A673 (cell line): Measurements from ENCODE around the gene ANGPTL2. TPM values are rescaled to one million over a fixed set of nuclear protein-coding genes. Genes with fewer than 3 reads are reported as not detected.

Source experiments
- BruUV-seq: library from RNA; stranded (reverse); fragments of 400-500 nt; replicated peaks from 2 replicates; lab custom pipeline; 2021; lab: Mats Ljungman, UMichigan
- CTCF ChIA-PET: fragments of 300-600 bp; sonication (Branson Sonifier 250); formaldehyde crosslinking; loops from one replicate; lab custom pipeline; 2022; ENCODE audit warnings: antibody characterized with exemption; lab: Charles Lee
- POLR2A ChIA-PET: fragments of 300-600 bp; sonication (Branson Sonifier 250); formaldehyde crosslinking; loops from one replicate; lab custom pipeline; 2022; ENCODE audit warnings: antibody characterized with exemption; ENCODE audit not compliant: low non-redundant PET; lab: Charles Lee
- DNase-seq: peaks from one replicate; pipeline ENCODE4 v3.0.0-alpha.2; 2015; ENCODE audit warnings: low spot score
- H3K27ac ChIP-seq: fragments of 200-600 bp; sonication (generic); 2 replicates; pipeline ENCODE4 v1.5.1; 2016; ENCODE audit warnings: mixed run types, low read depth, mild to moderate bottlenecking, mixed read lengths, antibody characterized with exemption, low read length; ENCODE audit not compliant: poor library complexity, severe bottlenecking
- H3K27me3 ChIP-seq: fragments of 200-600 bp; sonication (generic); replicated peaks from 2 replicates; pipeline ENCODE4 v1.6.1; 2017; ENCODE audit warnings: mixed run types, low read depth, mild to moderate bottlenecking, mixed read lengths, antibody characterized with exemption, low read length; ENCODE audit not compliant: insufficient read depth, poor library complexity
- H3K36me3 ChIP-seq: fragments of 200-600 bp; sonication (generic); 2 replicates; pipeline ENCODE4 v1.6.1; 2016; ENCODE audit warnings: mixed run types, mild to moderate bottlenecking, mixed read lengths, antibody characterized with exemption, low read length; ENCODE audit not compliant: insufficient read depth, poor library complexity, severe bottlenecking
- H3K4me1 ChIP-seq: fragments of 200-600 bp; sonication (generic); 2 replicates; pipeline ENCODE4 v1.6.1; 2017; ENCODE audit warnings: mixed run types, mild to moderate bottlenecking, mixed read lengths, antibody characterized with exemption, low read length; ENCODE audit not compliant: insufficient read depth, poor library complexity, severe bottlenecking
- H3K4me3 ChIP-seq: fragments of 200-600 bp; sonication (generic); 2 replicates; pipeline ENCODE4 v1.5.1; 2016; ENCODE audit warnings: low read depth, mixed run types, mild to moderate bottlenecking, mixed read lengths, low read length; ENCODE audit not compliant: poor library complexity, severe bottlenecking
- H3K9me3 ChIP-seq: fragments of 200-600 bp; sonication (generic); 2 replicates; pipeline ENCODE4 v1.6.1; 2016; ENCODE audit warnings: mixed run types, low read depth, mild to moderate bottlenecking, mixed read lengths, antibody characterized with exemption, low read length; ENCODE audit not compliant: poor library complexity, severe bottlenecking
- CTCF ChIP-seq: fragments of 300-800, 200-600 bp; sonication (generic); conservative IDR thresholded peaks from 2 replicates; pipeline ENCODE4 v1.5.1; 2017; ENCODE audit warnings: low read depth, mild to moderate bottlenecking, antibody characterized with exemption, low read length, moderate library complexity, mixed read lengths
- EZH2 ChIP-seq: fragments of 200-600 bp; sonication (generic); IDR thresholded peaks from 2 replicates; pipeline ENCODE4 v1.6.1; 2017; ENCODE audit warnings: borderline replicate concordance, low read depth, mild to moderate bottlenecking, mixed read lengths, antibody characterized with exemption, low read length; ENCODE audit not compliant: poor library complexity, severe bottlenecking
- intact Hi-C: fragments of 100-400 bp; cut with micrococcal nuclease; formaldehyde crosslinking; loops from one replicate; pipeline ENCODE4 v1.10.0; 2022; ENCODE audit not compliant: unreplicated experiment
- total RNA-seq: library from RNA; stranded (reverse); gene quantifications from 2 replicates; pipeline ENCODE4 v1.2.3, GENCODE V29; 2021

ANGPTL2 gene
- total RNA-seq, 1 experiment from 2014 or later = 2.5 TPM

GRCh38 chr9:127131871-127132270, 9.4 kb upstream of the ANGPTL2 start:
- no peak for TF ChIP-seq EZH2
- TF ChIP-seq CTCF = no peak
- POLR2A ChIA-PET = no interaction called here
- Histone ChIP-seq H3K4me3 (no peak overlapping the region), H3K36me3 (no peaks in the 10 kb centered on the region), H3K27me3 (no peaks in the 10 kb centered on the region), H3K4me1 (no peaks in the 10 kb centered on the region), H3K27ac (no peak overlapping the region), H3K9me3 (no peaks in the 10 kb centered on the region)
- DNase-seq = no peak
- intact Hi-C loops = no loop called here
- CTCF ChIA-PET = no interaction called here
- BruUV-seq = no TSS peak

- TF ChIP-seq CTCF (no peak), EZH2 (no peak)
- Histone ChIP-seq H3K36me3 (no peaks in the 10 kb centered on the region), H3K4me3 (no peak overlapping the region), H3K27me3 (no peaks in the 10 kb centered on the region), H3K4me1 (no peaks in the 10 kb centered on the region), H3K9me3 (no peaks in the 10 kb centered on the region), H3K27ac (no peak overlapping the region)
- DNase-seq = no peak
- ChIA-PET POLR2A (no interaction called here), CTCF (no interaction called here)
- no TSS peak for BruUV-seq
- intact Hi-C loops = no loop called here
Measured at GRCh38 chr9:127130661-127131538, 8.5 kb upstream of the ANGPTL2 start.

- DNase-seq = no peak
- Histone ChIP-seq H3K27me3 (no peaks in the 10 kb centered on the region), H3K9me3 (no peaks in the 10 kb centered on the region), H3K4me3 (no peak overlapping the region), H3K36me3 (no peaks in the 10 kb centered on the region), H3K4me1 (no peaks in the 10 kb centered on the region), H3K27ac (no peak overlapping the region)
- intact Hi-C loops = no loop called here
- no TSS peak for BruUV-seq
- POLR2A ChIA-PET = no interaction called here
- no peak for TF ChIP-seq EZH2
- TF ChIP-seq CTCF = no peak
- CTCF ChIA-PET = no interaction called here
Measured at GRCh38 chr9:127130235-127130634, 7.8 kb upstream of the ANGPTL2 start.
